Mesenchymal stem cell (in vitro differentiated cells and primary cell): ENCODE results near the gene NDUFS1.
"Not testable (repeated sequence)": the region's sequence is repeated elsewhere in the genome, so short reads cannot be mapped to it uniquely, and the experiment has no call there.

ENCODE experiments used
- DNase-seq: peaks from one replicate; pipeline ENCODE4 v3.0.0-alpha.2; 2013
- H2AFZ ChIP-seq: one replicate; pipeline ENCODE4 v1.6.1; 2013; ENCODE audit warnings: low read depth, mild to moderate bottlenecking, control low read depth, inconsistent platforms, low read length, moderate library complexity
- H2AK5ac ChIP-seq: 2 replicates; pipeline ENCODE4 v1.6.1; 2013; ENCODE audit warnings: low read length, moderate library complexity, mild to moderate bottlenecking, inconsistent platforms; ENCODE audit not compliant: severe bottlenecking
- H2BK120ac ChIP-seq: one replicate; pipeline ENCODE4 v1.6.1; 2013; ENCODE audit warnings: low read depth, mild to moderate bottlenecking, inconsistent platforms, low read length, moderate library complexity
- H2BK12ac ChIP-seq, 2 experiments: one replicate each; pipeline ENCODE4 v1.6.1; 2013; ENCODE audit warnings: inconsistent platforms in 2 of 2, low read length in 2 of 2, mild to moderate bottlenecking in 2 of 2, moderate library complexity in 2 of 2, control low read depth in 1 of 2
- H2BK15ac ChIP-seq: one replicate; pipeline ENCODE4 v1.6.1; 2013; ENCODE audit warnings: mild to moderate bottlenecking, low read depth, inconsistent platforms; ENCODE audit not compliant: poor library complexity, severe bottlenecking
- H2BK5ac ChIP-seq: 2 replicates; pipeline ENCODE4 v1.6.1; 2013; ENCODE audit warnings: low read depth, mild to moderate bottlenecking, low read length, control low read depth, inconsistent platforms; ENCODE audit not compliant: poor library complexity, severe bottlenecking
- H3K14ac ChIP-seq, 2 experiments: one replicate each; pipeline ENCODE4 v1.6.1; 2013; ENCODE audit warnings: inconsistent platforms in 2 of 2, low read length in 2 of 2, control low read depth in 1 of 2, mild to moderate bottlenecking in 1 of 2, moderate library complexity in 1 of 2
- H3K18ac ChIP-seq, 2 experiments: one replicate each; pipeline ENCODE4 v1.6.1; 2013; ENCODE audit warnings: inconsistent platforms in 2 of 2, low read length in 2 of 2, control low read depth in 1 of 2, low read depth in 1 of 2, mild to moderate bottlenecking in 1 of 2
- H3K23ac ChIP-seq, 2 experiments: one replicate each; pipeline ENCODE4 v1.6.1; 2013; ENCODE audit warnings: inconsistent platforms in 2 of 2, low read length in 2 of 2, mild to moderate bottlenecking in 2 of 2, moderate library complexity in 2 of 2, control low read depth in 1 of 2
- H3K27ac ChIP-seq: 2 replicates; pipeline ENCODE4 v1.5.1; 2013; ENCODE audit warnings: mild to moderate bottlenecking, moderate library complexity, low read length, control low read depth, inconsistent platforms; ENCODE audit not compliant: poor library complexity, severe bottlenecking
- H3K27me3 ChIP-seq, 2 experiments: 2 replicates each; pipeline versions ENCODE4 v1.6.1 to v1.7.0; 2013; ENCODE audit warnings: low read length in 2 of 2, mild to moderate bottlenecking in 2 of 2, moderate library complexity in 2 of 2, control low read depth in 1 of 2, inconsistent platforms in 1 of 2; ENCODE audit not compliant: control insufficient read depth in 1 of 2, insufficient read depth in 1 of 2
- H3K36me3 ChIP-seq, 2 experiments: 2 replicates each; pipeline versions ENCODE4 v1.6.1 to v1.7.0; 2013; ENCODE audit warnings: low read length in 2 of 2, control low read depth in 1 of 2, inconsistent platforms in 1 of 2, low read depth in 1 of 2, mild to moderate bottlenecking in 1 of 2; ENCODE audit not compliant: insufficient read depth in 2 of 2, control insufficient read depth in 1 of 2
- H3K4ac ChIP-seq, 2 experiments: one replicate each; pipeline ENCODE4 v1.6.1; 2013; ENCODE audit warnings: inconsistent platforms in 2 of 2, low read length in 2 of 2, mild to moderate bottlenecking in 2 of 2, moderate library complexity in 2 of 2, control low read depth in 1 of 2, low read depth in 1 of 2
- H3K4me1 ChIP-seq: 2 replicates; pipeline ENCODE4 v1.6.1; 2013; ENCODE audit warnings: low read depth, low read length, control low read depth; ENCODE audit not compliant: control insufficient read depth, insufficient read depth
- H3K4me2 ChIP-seq: 2 replicates; pipeline ENCODE4 v1.6.1; 2013; ENCODE audit warnings: low read length, mild to moderate bottlenecking, inconsistent platforms; ENCODE audit not compliant: poor library complexity, severe bottlenecking
- H3K4me3 ChIP-seq, 2 experiments: 2 replicates each; pipeline versions ENCODE4 v1.5.1 to v1.7.0; 2013; ENCODE audit warnings: low read length in 2 of 2, mild to moderate bottlenecking in 2 of 2, control low read depth in 1 of 2, low read depth in 1 of 2; ENCODE audit not compliant: insufficient read depth in 1 of 2
- H3K79me1 ChIP-seq: replicated peaks from 2 replicates; pipeline ENCODE4 v1.6.1; 2013; ENCODE audit warnings: mild to moderate bottlenecking, control low read depth, low read length, inconsistent platforms; ENCODE audit not compliant: poor library complexity, severe bottlenecking
- H3K9ac ChIP-seq: 2 replicates; pipeline ENCODE4 v1.7.0; 2013; ENCODE audit warnings: mild to moderate bottlenecking, low read length, moderate library complexity
- H3K9me3 ChIP-seq: 2 replicates; pipeline ENCODE4 v1.7.0; 2013; ENCODE audit warnings: mild to moderate bottlenecking, low read length; ENCODE audit not compliant: control insufficient read depth
- H4K8ac ChIP-seq: one replicate; pipeline ENCODE4 v1.6.1; 2013; ENCODE audit warnings: inconsistent platforms, mild to moderate bottlenecking, low read length, moderate library complexity
- H4K91ac ChIP-seq: one replicate; pipeline ENCODE4 v1.6.1; 2013; ENCODE audit warnings: mild to moderate bottlenecking, low read length, inconsistent platforms
- WGBS: methylation state at CpG from one replicate; pipeline ENCODE4 v1.1.7; 2013; ENCODE audit warnings: mixed read lengths; 5-methylcytosine and 5-hydroxymethylcytosine counted together

NDUFS1 gene

GRCh38 chr2:206082298-206082843 is 76.9 kb downstream of the NDUFS1 start:
- no peak overlapping the region for H3K14ac ChIP-seq
- no peak overlapping the region for H4K8ac ChIP-seq
- no peaks in the 10 kb centered on the region for H3K27me3 ChIP-seq
- H3K9me3 ChIP-seq: no peaks in the 10 kb centered on the region
- no peak overlapping the region for H3K9ac ChIP-seq
- H3K79me1 ChIP-seq: no peaks in the 10 kb centered on the region
- no peak overlapping the region for H2BK120ac ChIP-seq
- H3K18ac ChIP-seq: no peak overlapping the region
- H2AK5ac ChIP-seq: no peak overlapping the region
- no peak overlapping the region for H2AFZ ChIP-seq
- H3K36me3 ChIP-seq: no peaks in the 10 kb centered on the region
- no peak overlapping the region for H3K27ac ChIP-seq
- H3K4me2 ChIP-seq: no peak overlapping the region
- H2BK12ac ChIP-seq: no peak overlapping the region
- no peak overlapping the region for H3K23ac ChIP-seq
- H3K4me3 ChIP-seq: no peak overlapping the region
- H3K4me1 ChIP-seq: no peaks in the 10 kb centered on the region
- no peak overlapping the region for H2BK5ac ChIP-seq
- H2BK15ac ChIP-seq: no peak overlapping the region
- no peak overlapping the region for H3K4ac ChIP-seq
- H4K91ac ChIP-seq: no peak overlapping the region
- no CpG with 5 or more reads among the region's 4 CpGs for WGBS
- DNase-seq: no peak

DNA sequence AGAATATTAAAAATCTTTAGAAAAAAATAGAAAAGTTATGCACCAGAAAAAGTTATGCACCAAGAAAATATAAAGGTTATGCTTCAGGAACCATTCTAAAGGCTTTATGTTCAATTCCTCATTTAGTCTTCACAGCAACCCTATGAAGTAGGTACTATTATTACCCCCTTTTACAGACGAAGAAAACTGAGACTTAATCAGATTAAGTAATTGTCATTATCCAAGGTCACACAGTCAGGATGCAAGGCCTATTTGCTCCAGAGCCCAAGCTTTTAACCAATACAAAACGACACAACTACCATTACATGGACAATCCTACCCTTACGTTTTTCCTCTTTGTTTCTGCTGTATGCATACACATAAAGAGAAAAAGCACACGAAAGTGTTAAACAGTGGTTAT is 78.3 kb downstream of the NDUFS1 start:
- no peak for DNase-seq
- WGBS: 73% methylated on average over 2 of the region's 4 CpGs
- Histone ChIP-seq H2BK15ac (no peak overlapping the region), H3K27ac (no peak overlapping the region), H3K9ac (no peak overlapping the region), H3K4ac (no peak overlapping the region), H3K9me3 (no peaks in the 10 kb centered on the region), H3K4me2 (no peak overlapping the region), H3K14ac (no peak overlapping the region), H3K79me1 (no peaks in the 10 kb centered on the region), H3K36me3 (no peaks in the 10 kb centered on the region), H4K8ac (no peak overlapping the region), H4K91ac (no peak overlapping the region), H3K4me1 (no peaks in the 10 kb centered on the region), H3K4me3 (no peak overlapping the region), H2BK12ac (no peak overlapping the region), H2AK5ac (no peak overlapping the region), H3K18ac (no peak overlapping the region), H2BK120ac (no peak overlapping the region), H2BK5ac (no peak overlapping the region), H3K23ac (no peak overlapping the region), H3K27me3 (no peaks in the 10 kb centered on the region), H2AFZ (no peak overlapping the region)

DNA sequence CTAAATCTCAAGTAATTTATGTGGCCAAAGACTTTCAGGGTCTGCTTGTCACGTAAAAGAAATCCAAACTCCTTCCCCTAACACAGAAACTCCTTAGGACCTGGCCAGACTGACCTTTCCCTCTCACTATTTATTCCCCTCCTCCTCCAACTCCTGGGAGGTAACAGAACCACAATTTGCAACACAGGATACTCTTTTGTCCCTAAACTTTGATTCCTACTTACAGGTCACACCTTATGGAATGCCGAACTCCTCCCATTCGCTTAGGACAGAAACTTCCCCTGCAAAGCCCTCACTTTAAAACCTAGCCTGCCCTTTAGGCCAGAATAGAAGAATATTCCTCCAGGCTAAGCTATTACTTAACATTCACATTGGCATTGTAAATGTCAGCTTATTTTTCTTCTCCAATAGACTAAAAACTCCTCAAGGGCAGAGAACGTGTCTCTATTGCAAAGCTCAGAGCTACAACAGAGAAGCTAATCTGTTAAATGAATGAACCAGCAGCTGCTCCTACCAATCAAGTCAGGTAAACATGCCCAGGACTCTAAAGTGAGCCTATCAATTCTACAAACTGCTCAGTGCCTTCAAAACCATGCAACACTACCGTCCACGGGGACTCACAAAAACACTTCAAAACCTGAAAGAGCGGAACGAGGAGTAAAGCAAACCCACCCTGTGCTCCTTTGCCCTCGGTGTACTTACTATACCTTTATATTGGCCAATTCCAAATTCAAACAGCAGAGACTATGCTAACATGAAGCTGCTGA is 79.4 kb downstream of the NDUFS1 start:
- H3K36me3 ChIP-seq: no peaks in the 10 kb centered on the region
- H3K9me3 ChIP-seq: no peaks in the 10 kb centered on the region
- H2BK15ac ChIP-seq: no peak overlapping the region
- no peak overlapping the region for H2BK12ac ChIP-seq
- no peak overlapping the region for H3K14ac ChIP-seq
- 56% methylated on average over 9 of the region's 9 CpGs for WGBS
- H3K4me2 ChIP-seq: no peak overlapping the region
- DNase-seq: no peak
- no peak overlapping the region for H4K91ac ChIP-seq
- H4K8ac ChIP-seq: no peak overlapping the region
- H2AK5ac ChIP-seq: no peak overlapping the region
- no peak overlapping the region for H3K4ac ChIP-seq
- no peaks in the 10 kb centered on the region for H3K4me1 ChIP-seq
- no peak overlapping the region for H3K23ac ChIP-seq
- no peak overlapping the region for H3K9ac ChIP-seq
- H3K27me3 ChIP-seq: no peaks in the 10 kb centered on the region
- no peak overlapping the region for H2BK5ac ChIP-seq
- H3K79me1 ChIP-seq: peaks cover 1% of the 10 kb centered on the region
- no peak overlapping the region for H2BK120ac ChIP-seq
- no peak overlapping the region for H3K18ac ChIP-seq
- no peak overlapping the region for H3K4me3 ChIP-seq
- no peak overlapping the region for H2AFZ ChIP-seq
- no peak overlapping the region for H3K27ac ChIP-seq

- not testable (repeated sequence) for H3K27me3 ChIP-seq, H2AFZ ChIP-seq, H3K36me3 ChIP-seq, H2BK5ac ChIP-seq, H3K79me1 ChIP-seq, H2BK15ac ChIP-seq, H2BK12ac ChIP-seq, H3K18ac ChIP-seq, H2AK5ac ChIP-seq, H3K23ac ChIP-seq, H3K9ac ChIP-seq, H3K4me3 ChIP-seq, H3K9me3 ChIP-seq, H3K27ac ChIP-seq, H3K4me2 ChIP-seq, H3K4me1 ChIP-seq, H4K8ac ChIP-seq, H3K4ac ChIP-seq, H4K91ac ChIP-seq, H2BK120ac ChIP-seq, H3K14ac ChIP-seq
- peak; percentile 30 for DNase-seq
- 99% methylated on average over 4 of the region's 5 CpGs for WGBS
These were observed 81.4 kb downstream of the NDUFS1 start for GRCh38 chr2:206077879-206078278.
